ENCODE results near the gene ALDH5A1. TPM values are rescaled to one million over a fixed set of nuclear protein-coding genes. Genes with fewer than 3 reads are reported as not detected.

ALDH5A1 gene
- total RNA-seq, 1 donor from 2014 or later = 27.6 TPM

DNA sequence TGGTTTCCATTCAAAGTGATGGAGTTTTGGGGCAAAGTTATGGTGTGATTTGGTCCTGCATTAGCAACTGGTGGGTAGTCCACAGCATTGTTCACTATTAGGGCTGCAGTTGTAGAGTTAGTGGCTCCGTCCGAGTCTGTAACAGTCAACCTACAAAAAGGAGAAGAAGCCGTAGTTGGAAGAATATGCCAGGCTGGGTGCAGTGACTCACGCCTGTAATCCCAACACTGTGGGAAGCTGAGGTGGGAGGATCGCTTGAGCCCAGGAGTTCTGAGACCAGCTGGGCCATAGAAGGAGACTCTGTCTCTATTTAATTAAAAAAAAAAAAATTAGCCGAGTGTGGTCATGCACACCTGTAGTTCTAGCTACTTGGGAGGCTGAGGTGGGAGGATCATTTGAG lies 81.7 kb downstream of the ALDH5A1 start:
- Histone ChIP-seq H3K36me3 (no peaks in the 10 kb centered on the region), H3K4me1 (no peaks in the 10 kb centered on the region), H3K27ac (replicated peaks) (no peak overlapping the region), H3K27me3 (ENCODE audit: low read depth) (peaks cover 11% of the 10 kb centered on the region), H3K9me3 (replicated peaks) (no peaks in the 10 kb centered on the region), H3K4me3 (no peak overlapping the region)
- intact Hi-C loops (cut with micrococcal nuclease) = loop anchor here (5.0 kb wide), 1 partner anchor 191 kb away; no protein-coding TSS in a partner anchor
- TF ChIP-seq, protein P1, sequence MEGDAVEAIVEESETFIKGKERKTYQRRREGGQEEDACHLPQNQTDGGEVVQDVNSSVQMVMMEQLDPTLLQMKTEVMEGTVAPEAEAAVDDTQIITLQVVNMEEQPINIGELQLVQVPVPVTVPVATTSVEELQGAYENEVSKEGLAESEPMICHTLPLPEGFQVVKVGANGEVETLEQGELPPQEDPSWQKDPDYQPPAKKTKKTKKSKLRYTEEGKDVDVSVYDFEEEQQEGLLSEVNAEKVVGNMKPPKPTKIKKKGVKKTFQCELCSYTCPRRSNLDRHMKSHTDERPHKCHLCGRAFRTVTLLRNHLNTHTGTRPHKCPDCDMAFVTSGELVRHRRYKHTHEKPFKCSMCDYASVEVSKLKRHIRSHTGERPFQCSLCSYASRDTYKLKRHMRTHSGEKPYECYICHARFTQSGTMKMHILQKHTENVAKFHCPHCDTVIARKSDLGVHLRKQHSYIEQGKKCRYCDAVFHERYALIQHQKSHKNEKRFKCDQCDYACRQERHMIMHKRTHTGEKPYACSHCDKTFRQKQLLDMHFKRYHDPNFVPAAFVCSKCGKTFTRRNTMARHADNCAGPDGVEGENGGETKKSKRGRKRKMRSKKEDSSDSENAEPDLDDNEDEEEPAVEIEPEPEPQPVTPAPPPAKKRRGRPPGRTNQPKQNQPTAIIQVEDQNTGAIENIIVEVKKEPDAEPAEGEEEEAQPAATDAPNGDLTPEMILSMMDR (IDR thresholded peaks at IDR 0.05; ENCODE audit: borderline replicate concordance) = no peak
- no peak for DNase-seq

DNA sequence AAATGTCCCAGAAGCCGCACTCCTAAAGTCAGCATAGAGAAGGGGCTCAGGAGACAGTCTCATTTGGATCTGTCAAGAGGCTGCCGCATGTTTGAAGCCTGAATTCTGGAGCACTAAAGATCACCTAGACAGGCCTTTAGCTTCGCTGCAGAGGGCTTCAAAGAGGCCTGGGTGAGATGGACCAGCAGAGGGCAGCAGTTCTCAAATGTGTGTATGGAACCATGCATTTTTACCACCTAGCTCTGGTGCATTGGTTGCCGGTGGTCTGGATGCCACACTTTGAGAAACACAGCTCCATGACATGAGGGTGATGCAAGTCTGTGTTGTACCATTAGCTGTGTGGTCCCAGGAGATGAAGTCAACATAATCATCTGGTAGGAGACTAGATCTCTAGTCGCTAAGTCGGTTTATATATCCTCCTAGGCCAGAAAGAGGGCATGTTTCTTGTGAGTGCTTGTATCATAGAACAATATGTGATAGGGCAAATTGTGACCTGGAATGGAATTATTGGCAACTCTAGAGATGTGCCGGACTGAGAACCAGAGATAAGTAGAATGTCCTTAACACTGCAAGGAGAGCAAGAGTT lies 86.4 kb downstream of the ALDH5A1 start:
- H3K4me1 ChIP-seq = peaks cover 13% of the 10 kb centered on the region
- intact Hi-C loops (cut with micrococcal nuclease) = loop anchor here (5.0 kb wide), 1 partner anchor 111 kb away; no protein-coding TSS in a partner anchor
- no peak overlapping the region for H3K4me3 ChIP-seq
- DNase-seq = peak; percentile 57
- H3K36me3 ChIP-seq = no peaks in the 10 kb centered on the region
- no peaks in the 10 kb centered on the region for H3K9me3 ChIP-seq (replicated peaks)
- no peaks in the 10 kb centered on the region for H3K27me3 ChIP-seq (ENCODE audit: low read depth)
- TF ChIP-seq, protein P1 (IDR thresholded peaks at IDR 0.05; ENCODE audit: borderline replicate concordance) = peak; percentile 89
- H3K27ac ChIP-seq (replicated peaks) = no peak overlapping the region

DNA sequence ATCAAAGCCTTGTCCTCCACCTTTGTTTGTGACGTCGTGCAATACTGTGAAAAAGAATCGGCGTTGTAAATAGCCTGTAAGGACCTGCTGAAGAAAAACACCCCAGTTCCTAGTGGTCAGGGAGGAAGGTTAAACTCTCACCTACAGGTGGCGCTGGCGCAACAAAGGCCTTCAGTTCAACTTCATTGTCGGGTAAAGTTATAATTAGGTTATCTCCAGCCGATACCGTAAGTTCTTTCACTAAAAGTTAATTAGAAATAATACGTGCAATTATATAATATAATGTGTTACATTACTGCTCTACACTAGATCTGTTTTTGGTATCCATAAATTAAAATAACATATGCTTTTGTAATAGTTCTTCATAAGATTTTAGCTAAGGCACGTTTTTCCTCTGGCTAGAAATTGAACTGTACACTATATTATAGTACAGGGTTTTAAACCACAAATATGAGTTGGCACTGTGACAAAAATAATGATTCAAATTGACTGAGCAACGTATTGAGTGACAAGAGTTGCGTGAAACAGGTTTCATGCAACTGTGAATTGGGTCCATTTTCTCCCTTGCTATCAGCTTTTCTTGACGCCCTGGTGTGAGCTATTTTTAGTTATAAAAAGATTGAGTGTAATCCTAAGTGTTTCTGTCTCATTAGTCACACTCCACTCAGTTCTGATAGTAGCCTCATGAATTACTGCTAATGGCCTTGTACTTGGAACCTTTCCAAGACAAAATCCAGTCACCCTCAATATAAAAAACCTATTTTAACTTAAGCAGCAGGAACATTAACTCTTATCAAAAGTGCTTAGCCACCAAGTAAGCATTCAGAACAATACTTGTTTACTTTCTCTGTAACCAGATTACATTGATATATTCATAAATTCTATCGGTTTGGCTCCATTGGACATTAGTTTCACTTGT lies 89.0 kb downstream of the ALDH5A1 start:
- peak; percentile 67 for DNase-seq
- Histone ChIP-seq H3K36me3 (no peaks in the 10 kb centered on the region), H3K9me3 (replicated peaks) (no peaks in the 10 kb centered on the region), H3K27ac (replicated peaks) (peak overlapping the region; percentile 58), H3K4me1 (peaks cover 13% of the 10 kb centered on the region), H3K27me3 (ENCODE audit: low read depth) (no peaks in the 10 kb centered on the region), H3K4me3 (peak overlapping the region; percentile 31)
- TF ChIP-seq, protein P1 (IDR thresholded peaks at IDR 0.05; ENCODE audit: borderline replicate concordance) = peak; percentile 88
- intact Hi-C loops (cut with micrococcal nuclease) = loop anchor here (5.0 kb wide), 1 partner anchor 109 kb away; no protein-coding TSS in a partner anchor

DNA sequence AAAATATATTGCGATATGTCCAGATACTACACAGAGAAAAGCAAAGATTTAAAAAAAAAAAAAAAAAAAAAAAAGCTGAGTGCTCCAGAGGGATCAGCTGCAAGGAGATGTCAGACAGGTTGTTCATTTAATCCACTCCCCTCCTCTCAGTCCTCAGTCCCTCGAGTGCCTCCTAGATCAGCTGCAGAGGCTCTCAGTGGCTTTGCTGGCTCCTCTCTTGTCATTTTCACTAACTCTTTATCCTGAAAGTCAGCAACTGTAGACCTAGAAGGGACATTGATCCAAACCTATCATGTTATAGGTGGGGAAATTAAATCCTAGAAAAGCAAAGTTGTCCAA lies 89.6 kb downstream of the ALDH5A1 start:
- H3K27ac ChIP-seq (replicated peaks) = peak overlapping the region; percentile 58
- peaks cover 13% of the 10 kb centered on the region for H3K4me1 ChIP-seq
- DNase-seq = no peak
- intact Hi-C loops (cut with micrococcal nuclease) = loop anchor here (5.0 kb wide), 1 partner anchor 108 kb away; no protein-coding TSS in a partner anchor
- no peaks in the 10 kb centered on the region for H3K9me3 ChIP-seq (replicated peaks)
- no peak overlapping the region for H3K4me3 ChIP-seq
- H3K27me3 ChIP-seq (ENCODE audit: low read depth) = no peaks in the 10 kb centered on the region
- TF ChIP-seq, protein P1 (IDR thresholded peaks at IDR 0.05; ENCODE audit: borderline replicate concordance) = no peak
- no peaks in the 10 kb centered on the region for H3K36me3 ChIP-seq

Other genes starting within 250 kb of the ALDH5A1 start
- gene DCDC2, start 136.9 kb upstream of the ALDH5A1 start, total RNA-seq = not detected
- 44.7 TPM for gene MRS2, start 92.0 kb upstream of the ALDH5A1 start, total RNA-seq
- 0.71 TPM for gene GPLD1, start 5.4 kb upstream of the ALDH5A1 start, total RNA-seq
- not detected for gene KIAA0319, start 151.2 kb downstream of the ALDH5A1 start, total RNA-seq
- gene TDP2, start 171.9 kb downstream of the ALDH5A1 start, total RNA-seq = 22.1 TPM
- gene ACOT13, start 172.1 kb downstream of the ALDH5A1 start, total RNA-seq = 59.2 TPM
- 40.4 TPM for gene C6orf62, start 224.2 kb downstream of the ALDH5A1 start, total RNA-seq